Measurements from ENCODE around the gene NLRP1.
"Not testable (repeated sequence)": the region's sequence is repeated elsewhere in the genome, so short reads cannot be mapped to it uniquely, and the experiment has no call there.

The NLRP1 gene

DNA sequence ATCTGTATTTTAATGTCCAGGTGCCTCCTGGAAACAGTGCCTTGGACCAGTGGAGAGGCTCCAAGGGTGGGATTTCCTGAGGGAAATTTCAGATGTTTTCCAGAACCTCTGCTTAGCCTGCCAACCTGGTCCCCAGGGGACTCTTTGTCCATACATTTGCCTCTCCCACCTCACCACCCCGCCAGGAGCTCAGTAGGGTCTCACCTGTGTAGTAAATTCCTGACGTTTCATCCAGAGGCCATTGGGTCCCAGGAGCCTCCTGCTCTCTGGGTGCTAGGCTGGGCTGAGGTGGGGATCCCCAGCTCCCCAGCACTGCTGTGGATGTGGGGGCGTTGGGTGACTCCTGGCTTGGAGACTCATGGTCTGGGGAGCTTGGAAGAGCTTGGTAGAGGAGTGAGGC is 2.7 kb downstream of the NLRP1 start:
- FAIRE-seq (no peak), DNase-seq (ENCODE audit: insufficient read length, low spot score) (no peak)
- TF ChIP-seq POLR2A (IDR thresholded peaks at IDR 0.05; ENCODE audit: low read depth, low read length): no peak

DNA sequence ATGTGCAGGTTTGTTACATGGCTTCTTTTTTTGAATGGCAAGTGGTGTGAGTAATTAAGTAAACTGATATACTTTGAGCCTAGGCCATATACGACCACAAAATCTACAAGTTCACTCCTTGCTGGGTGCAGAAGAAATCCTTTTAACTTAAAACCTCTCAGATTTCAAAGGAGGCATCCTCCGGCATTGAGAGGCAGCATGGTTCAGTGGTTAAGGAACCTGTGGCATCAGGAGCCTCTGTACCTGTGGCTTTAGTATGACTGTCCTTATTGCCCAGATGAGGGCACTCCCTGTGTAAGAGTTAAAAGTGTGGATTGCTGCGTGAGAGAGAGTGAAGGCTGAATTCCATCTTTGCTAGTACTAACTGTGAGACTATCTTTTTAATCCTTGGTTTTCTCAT is 3.3 kb downstream of the NLRP1 start:
- DNase-seq (ENCODE audit: insufficient read length, low spot score) (no peak), FAIRE-seq (no peak)
- TF ChIP-seq POLR2A (IDR thresholded peaks at IDR 0.05; ENCODE audit: low read depth, low read length): no peak

DNA sequence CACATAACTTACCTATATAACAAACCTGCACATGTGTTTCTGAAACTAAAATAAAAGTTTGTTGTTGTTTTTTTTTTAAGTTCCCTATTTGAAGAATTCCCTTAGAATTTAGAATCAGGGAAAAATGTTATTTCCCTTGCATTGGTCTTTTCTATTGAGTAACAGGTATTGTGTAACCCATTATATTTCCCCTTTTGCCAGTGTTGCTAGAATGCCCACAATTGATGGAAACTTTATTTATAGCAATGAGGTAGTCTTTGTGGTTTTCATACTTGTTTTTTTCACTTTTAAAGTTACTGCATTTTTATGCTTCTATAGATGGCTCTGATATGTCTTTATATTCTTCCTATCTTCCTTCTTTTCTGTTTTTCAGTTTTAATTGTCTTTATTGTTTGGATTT is 3.9 kb downstream of the NLRP1 start:
- TF ChIP-seq POLR2A (IDR thresholded peaks at IDR 0.05; ENCODE audit: low read depth, low read length): no peak
- FAIRE-seq: no peak
- DNase-seq (ENCODE audit: insufficient read length, low spot score): no peak

DNA sequence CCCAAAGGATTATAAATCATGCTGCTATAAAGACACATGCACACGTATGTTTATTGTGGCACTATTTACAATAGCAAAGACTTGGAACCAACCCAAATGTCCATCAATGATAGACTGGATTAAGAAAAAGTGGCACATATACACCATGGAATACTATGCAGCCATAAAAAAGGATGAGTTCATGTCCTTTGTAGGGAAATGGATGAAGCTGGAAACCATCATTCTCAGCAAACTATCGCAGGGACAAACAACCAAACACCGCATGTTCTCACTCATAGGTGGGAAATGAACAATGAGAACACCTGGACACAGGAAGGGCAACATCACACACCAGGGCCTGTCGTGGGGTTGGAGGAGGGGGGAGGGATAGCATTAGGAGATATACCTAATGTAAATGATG is 5.5 kb downstream of the NLRP1 start:
- FAIRE-seq; DNase-seq (ENCODE audit: insufficient read length, low spot score): not testable (repeated sequence)

DNA sequence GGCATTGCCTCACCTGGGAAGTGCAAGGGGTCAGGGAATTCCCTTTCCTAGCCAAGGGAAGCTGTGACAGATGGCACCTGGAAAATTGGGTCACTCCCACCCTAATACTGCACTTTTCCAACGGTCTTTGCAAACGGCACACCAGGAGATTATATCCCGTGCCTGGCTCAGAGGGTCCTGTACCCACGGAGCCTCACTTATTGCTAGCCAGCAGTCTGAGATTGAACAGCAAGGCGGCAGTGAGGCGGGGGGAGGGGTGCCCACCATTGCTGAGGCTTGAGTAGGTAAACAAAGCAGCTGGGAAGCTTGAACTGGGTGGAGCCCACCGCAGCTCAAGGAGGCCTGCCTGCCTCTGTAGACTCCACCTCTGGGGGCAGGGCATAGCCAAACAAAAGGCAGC is 11.3 kb downstream of the NLRP1 start:
- DNase-seq (ENCODE audit: insufficient read length, low spot score); FAIRE-seq: not testable (repeated sequence)

DNA sequence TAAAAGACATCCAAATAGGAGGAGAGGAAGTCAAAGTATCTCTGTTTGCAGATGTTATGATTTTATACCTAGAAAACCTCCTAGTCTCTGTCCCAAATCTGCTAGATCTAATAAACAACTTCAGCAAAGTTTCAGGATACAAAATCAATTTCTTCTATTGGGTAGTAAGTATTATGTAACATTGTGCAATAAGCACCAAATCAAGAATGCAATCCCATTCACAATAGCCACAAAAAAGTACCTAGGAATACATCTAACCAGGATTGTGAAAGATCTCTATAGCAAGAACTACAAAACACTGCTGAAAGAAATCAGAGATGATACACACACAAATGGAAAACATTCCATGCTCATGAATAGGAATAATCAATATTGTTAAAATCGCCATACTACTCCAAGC is 13.0 kb downstream of the NLRP1 start:
- no peak for TF ChIP-seq POLR2A (IDR thresholded peaks at IDR 0.05; ENCODE audit: low read depth, low read length)
- no peak for DNase-seq (ENCODE audit: insufficient read length, low spot score)
- no peak for FAIRE-seq

DNA sequence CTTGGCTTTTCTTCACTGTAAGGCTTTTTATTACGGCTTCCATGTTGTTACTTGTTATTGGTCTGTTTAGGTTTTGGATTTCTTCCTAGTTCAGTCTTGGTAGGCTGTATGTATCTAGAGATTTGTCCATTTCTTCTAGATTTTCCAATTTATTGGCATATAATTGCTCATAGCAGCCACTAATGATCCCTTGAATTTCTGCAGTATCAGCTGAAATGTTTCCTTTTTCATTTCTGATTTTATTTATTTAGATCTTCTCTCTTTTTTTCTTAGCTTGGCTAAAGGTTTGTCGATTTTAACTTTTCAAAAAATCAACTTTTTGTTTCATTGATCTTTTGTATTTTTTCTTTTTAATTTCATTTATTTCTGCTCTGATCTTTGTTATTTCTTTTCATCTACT is 18.5 kb downstream of the NLRP1 start:
- TF ChIP-seq POLR2A (IDR thresholded peaks at IDR 0.05; ENCODE audit: low read depth, low read length): no peak
- FAIRE-seq (no peak), DNase-seq (ENCODE audit: insufficient read length, low spot score) (no peak)

DNA sequence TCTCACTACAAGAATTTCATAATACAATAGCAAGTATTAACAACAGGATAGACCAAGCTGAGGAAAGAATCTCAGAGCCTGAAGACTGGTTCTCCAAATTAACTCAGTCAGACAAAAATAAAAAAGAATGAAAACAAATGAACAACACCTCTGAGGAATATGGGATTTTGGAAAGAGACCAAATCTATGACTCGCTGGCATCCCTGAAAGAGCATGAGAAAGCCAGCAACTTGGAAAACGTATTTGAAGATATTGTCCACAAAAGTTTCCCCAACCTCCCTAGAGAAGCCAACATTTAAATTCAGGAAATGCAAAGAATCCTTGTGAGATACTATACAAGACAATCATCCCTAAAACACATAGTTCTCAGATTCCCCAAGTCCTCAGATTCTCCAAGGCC is 20.9 kb downstream of the NLRP1 start:
- TF ChIP-seq POLR2A (IDR thresholded peaks at IDR 0.05; ENCODE audit: low read depth, low read length): no peak
- DNase-seq (ENCODE audit: insufficient read length, low spot score): no peak
- FAIRE-seq: no peak

DNA sequence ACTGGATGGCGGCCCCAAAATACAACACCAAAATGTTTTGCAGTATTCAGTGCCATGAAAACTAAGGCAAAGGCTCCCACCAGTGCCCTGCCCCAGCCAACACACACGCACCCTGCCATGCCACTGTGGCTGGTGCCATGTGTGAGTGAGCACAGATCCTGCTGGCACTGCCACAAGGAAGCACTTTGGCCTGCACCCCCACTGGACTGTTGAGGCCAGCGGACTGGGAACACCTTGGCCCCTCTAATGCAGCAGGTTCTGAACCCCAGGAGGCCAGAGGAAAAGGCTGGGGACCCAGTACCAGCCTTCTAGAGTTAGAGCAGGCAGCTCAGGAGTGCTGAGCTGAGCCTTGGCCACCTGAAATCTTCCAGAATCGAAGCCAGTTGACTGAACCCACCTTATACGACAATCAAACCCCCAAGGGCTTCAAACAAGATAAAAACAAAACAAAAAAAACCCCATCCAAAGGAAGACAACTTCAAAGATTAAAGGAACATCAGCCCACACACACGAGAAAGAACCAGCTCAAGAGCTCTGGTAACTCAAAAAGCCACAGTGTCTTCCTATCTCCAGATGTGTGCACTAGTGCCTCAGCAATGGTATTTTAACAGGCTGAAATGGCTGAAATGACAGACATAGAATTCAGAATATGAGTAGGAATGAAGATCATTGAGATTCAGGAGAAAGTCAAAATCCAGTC is 21.5 kb downstream of the NLRP1 start:
- TF ChIP-seq POLR2A (IDR thresholded peaks at IDR 0.05; ENCODE audit: low read depth, low read length): no peak
- DNase-seq (ENCODE audit: insufficient read length, low spot score): no peak
- FAIRE-seq: peak; percentile 65

DNA sequence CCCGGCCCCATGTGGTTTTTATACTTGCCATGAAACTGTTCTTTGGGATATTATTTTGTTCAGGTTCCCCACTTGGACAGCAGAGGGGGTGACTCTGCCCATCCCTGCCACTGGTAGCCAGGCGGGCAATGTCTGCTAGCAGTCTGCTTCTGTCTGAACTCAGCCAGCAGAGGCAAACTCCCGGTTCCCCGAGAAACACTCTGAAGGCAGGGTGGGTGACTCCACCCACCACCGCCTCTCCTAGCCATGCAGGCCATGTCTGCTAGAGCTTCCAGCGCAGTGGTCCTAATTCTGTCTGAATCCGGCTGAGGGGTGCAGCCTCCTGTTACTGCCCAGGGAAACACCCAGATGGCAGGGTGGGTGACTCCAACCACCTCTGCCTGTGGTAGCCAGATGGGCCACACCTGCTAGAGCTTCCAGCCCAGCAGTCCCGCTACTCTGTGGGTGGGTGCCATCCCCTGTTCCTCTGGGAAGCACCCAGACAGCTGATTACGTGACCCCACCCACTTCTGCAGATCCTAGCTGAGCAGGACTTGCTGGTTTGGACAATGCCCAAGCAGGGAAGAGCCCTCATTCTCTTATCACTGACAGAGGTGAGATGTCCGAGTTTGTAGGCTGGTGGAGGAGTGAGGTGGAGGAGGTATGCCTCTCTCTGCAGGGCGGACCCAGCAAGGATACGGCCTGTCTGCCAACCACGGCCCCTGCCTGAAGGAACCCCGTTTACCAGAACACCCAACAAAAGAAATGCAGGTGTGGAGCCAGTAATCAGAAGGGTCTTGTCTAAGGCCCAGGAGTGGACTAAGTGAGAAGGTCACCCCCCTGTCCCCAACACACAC is 22.4 kb downstream of the NLRP1 start:
- DNase-seq (ENCODE audit: insufficient read length, low spot score) (no peak), FAIRE-seq (no peak)
- TF ChIP-seq POLR2A (IDR thresholded peaks at IDR 0.05; ENCODE audit: low read depth, low read length): no peak

DNA sequence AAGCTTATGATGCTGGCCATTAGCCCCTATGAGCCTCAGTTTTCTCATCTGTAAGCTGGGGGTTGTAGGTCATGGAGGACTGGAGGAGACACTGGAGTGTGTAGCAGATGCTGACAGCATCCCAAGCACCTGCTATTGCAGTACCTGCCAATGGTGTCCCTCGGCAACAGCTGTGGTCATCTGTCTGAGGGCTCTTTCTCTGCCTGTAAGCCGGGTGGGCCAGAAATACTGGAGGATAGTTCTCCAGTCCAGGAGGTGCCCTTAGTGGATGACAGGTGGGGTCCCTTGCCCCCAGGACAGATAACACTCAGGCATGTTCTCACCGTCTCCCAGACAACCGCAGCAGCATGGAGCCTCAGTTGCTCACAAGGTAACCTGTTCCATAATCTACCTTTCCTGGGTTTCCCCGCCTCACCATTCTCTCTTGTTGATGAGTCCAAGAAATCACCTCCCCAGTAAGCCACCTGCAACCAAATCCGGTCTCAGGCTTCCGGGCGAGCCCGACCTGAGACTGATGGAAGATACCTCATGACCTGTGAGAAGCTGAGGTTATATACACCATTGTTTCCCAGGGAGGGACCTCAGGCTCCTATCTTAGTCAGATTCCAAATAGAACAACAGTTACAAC is 23.8 kb downstream of the NLRP1 start:
- TF ChIP-seq POLR2A (IDR thresholded peaks at IDR 0.05; ENCODE audit: low read depth, low read length): no peak
- FAIRE-seq (no peak), DNase-seq (ENCODE audit: insufficient read length, low spot score) (no peak)

DNA sequence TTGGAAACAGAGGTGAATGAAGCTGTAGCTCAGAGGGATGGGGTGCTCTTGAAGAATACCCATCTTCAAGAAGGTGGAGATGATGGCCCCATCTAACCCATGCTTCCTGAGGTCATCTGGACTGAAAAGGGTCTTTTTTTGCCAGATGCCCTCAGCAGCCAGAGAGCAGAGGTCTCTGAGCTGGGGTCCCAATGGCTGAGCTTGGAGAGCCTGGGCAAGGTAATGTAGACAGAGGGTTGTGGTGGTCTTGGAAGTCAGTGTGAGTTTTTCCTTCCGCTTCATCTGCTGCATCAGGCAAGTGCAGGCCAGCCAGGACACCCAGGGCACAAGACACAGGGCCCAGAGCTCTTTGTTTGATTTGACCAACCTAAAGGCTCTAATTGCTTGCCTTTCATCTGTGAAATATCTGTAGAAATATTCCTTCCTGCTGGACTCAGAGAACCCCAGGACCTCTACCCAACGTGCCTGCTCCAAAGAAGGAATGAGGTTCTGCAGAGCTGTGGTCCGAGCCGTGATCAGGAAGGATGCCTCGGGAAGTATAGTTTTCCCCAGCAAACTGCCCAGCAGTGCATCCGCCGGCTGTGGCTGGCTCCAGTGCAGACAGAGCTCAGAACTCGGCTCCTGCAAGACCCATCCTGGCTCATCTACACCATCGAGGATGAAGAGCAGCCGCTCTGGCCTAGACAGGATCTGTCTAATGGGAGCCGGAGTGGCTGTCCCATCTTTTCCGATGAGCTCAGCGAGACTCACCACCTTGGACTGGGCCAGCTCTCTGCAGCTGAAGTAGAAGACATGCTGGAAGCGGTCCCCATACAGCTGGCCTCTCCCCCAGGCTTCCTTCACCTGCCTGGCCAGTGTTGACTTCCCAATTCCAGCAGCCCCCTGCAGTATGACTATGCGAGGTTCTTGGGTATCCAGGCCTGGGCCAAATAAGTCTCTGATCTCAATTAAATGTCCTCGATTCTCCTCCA is 25.2 kb downstream of the NLRP1 start:
- FAIRE-seq (no peak), DNase-seq (ENCODE audit: insufficient read length, low spot score) (no peak)
- no peak for TF ChIP-seq POLR2A (IDR thresholded peaks at IDR 0.05; ENCODE audit: low read depth, low read length)

DNA sequence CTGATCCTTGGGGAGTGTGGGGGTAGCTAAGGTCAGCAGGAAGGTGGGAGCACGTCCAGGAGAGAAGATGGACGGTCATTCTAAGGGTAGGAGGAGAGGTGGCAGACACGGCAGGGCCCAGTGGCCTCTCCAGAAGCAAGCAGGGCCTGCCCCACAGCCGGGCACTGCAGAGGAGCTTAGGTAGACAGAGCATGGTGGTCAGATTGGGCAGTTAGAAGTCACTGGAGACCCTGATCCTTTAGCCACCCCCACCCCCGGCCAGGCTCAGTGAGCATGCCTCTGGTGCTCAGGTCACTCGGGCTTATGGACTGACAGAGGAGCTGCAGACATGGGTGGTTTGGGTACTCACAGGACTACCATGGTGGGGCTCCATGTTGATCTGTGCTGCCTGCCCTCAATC is 26.3 kb downstream of the NLRP1 start:
- TF ChIP-seq POLR2A (IDR thresholded peaks at IDR 0.05; ENCODE audit: low read depth, low read length): no peak
- FAIRE-seq: no peak

DNA sequence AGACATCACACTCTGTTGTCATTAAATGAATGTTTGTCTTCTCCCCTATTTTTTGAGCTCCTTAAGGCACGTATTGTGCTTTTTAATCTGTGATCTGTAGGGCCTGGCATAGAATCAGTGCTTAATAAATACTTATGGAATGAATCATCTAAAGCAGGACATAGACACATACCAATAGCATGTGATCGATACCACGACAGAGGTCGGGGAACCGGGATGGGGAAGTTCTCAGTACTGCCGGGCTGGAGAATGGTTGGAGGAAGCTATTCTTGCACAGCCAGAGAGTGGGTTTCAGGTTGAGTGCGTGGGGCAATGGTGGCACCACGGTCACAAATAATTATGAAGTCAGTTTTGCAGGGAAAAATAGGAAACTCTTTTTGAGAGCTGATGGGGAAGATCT is 26.8 kb downstream of the NLRP1 start:
- TF ChIP-seq POLR2A (IDR thresholded peaks at IDR 0.05; ENCODE audit: low read depth, low read length): no peak
- FAIRE-seq (no peak), DNase-seq (ENCODE audit: insufficient read length, low spot score) (peak; percentile 58)

More for the DNA sequence above, 26.3 kb downstream of the NLRP1 start:
- no peak for DNase-seq (ENCODE audit: insufficient read length, low spot score)
